ENCODE measurements around the gene HSPBP1.

Gene HSPBP1

GRCh38 chr19:55273978-55274707 is 5.8 kb downstream of the HSPBP1 start:
- DNase-seq: no peak

- DNase-seq: no peak
Measured at GRCh38 chr19:55272142-55272541, 7.8 kb downstream of the HSPBP1 start.

- DNase-seq: no peak
Measured at GRCh38 chr19:55270172-55270942, 9.6 kb downstream of the HSPBP1 start.

GRCh38 chr19:55269299-55269698 is 10.6 kb downstream of the HSPBP1 start:
- DNase-seq: no peak

GRCh38 chr19:55266840-55267239 is 13.1 kb downstream of the HSPBP1 start:
- DNase-seq: no peak

GRCh38 chr19:55266404-55266803 is 13.5 kb downstream of the HSPBP1 start:
- DNase-seq: no peak

GRCh38 chr19:55265723-55266386 is 14.1 kb downstream of the HSPBP1 start:
- DNase-seq: no peak

- no peak for DNase-seq
Measured at GRCh38 chr19:55265173-55265572, 14.7 kb downstream of the HSPBP1 start.

- no peak for DNase-seq
Measured at GRCh38 chr19:55264531-55264930, 15.4 kb downstream of the HSPBP1 start.

GRCh38 chr19:55262359-55262758 is 17.6 kb downstream of the HSPBP1 start:
- no peak for DNase-seq

- no peak for DNase-seq
Measured at GRCh38 chr19:55261671-55262126, 18.2 kb downstream of the HSPBP1 start.

GRCh38 chr19:55259540-55260210 is 20.2 kb downstream of the HSPBP1 start:
- DNase-seq: no peak

- peak; percentile 99 for DNase-seq
Measured at GRCh38 chr19:55258828-55259539, 20.9 kb downstream of the HSPBP1 start, which contains the start of gene PPP6R1. TSS of gene PPP6R1 (minus strand) at chr19:55259017. CDS start at chr19:55247103, 11,914 bp downstream.

- no peak for DNase-seq
Measured at GRCh38 chr19:55258476-55258827, 21.5 kb downstream of the HSPBP1 start.

- DNase-seq: no peak
Measured at GRCh38 chr19:55257461-55258420, 22.2 kb downstream of the HSPBP1 start.

GRCh38 chr19:55256562-55257460 is 23.1 kb downstream of the HSPBP1 start:
- no peak for DNase-seq

- no peak for DNase-seq
Measured at GRCh38 chr19:55255618-55256423, 24.1 kb downstream of the HSPBP1 start.

- no peak for DNase-seq
Measured at GRCh38 chr19:55254625-55254977, 25.3 kb downstream of the HSPBP1 start.

Measured in DMS 273 treated with DMSO at 0.1 percent for 48 hours (cell line).